ENCODE measurements around the gene SRGAP3.

DNA sequence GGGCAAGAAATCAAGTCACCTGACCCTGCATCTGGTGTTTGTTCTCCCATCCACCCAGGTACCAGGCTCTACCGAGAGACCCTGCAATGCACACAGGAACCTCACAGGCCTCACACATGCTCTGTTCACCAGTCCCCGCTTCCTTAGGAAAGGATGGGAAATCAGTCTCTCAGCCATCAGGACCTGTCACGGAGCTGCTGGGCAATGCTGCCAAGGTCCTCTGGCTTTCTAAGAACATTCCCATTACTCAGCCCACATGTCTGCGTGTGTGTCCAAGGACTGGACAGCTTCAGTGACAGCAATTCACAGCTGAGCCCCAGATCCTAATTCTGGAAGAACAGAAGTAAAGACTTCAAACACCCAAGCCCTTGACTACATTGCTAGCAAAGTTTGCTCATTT, 6.5 kb upstream of the SRGAP3 start:
- TF ChIP-seq, protein P1, sequence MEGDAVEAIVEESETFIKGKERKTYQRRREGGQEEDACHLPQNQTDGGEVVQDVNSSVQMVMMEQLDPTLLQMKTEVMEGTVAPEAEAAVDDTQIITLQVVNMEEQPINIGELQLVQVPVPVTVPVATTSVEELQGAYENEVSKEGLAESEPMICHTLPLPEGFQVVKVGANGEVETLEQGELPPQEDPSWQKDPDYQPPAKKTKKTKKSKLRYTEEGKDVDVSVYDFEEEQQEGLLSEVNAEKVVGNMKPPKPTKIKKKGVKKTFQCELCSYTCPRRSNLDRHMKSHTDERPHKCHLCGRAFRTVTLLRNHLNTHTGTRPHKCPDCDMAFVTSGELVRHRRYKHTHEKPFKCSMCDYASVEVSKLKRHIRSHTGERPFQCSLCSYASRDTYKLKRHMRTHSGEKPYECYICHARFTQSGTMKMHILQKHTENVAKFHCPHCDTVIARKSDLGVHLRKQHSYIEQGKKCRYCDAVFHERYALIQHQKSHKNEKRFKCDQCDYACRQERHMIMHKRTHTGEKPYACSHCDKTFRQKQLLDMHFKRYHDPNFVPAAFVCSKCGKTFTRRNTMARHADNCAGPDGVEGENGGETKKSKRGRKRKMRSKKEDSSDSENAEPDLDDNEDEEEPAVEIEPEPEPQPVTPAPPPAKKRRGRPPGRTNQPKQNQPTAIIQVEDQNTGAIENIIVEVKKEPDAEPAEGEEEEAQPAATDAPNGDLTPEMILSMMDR (conservative IDR thresholded peaks at IDR 0.05; ENCODE audit: low read depth, low read length), result no peak
- no peak for TF ChIP-seq EZH2 (IDR thresholded peaks at IDR 0.05; ENCODE audit: borderline replicate concordance, low read depth, low read length, poor library complexity, severe bottlenecking)

All from A673 (cell line).